Spleen (tissue), 7 donors: ENCODE data around the gene CEACAM21.

ENCODE experiments used
- POLR2A ChIP-seq, 3 donors: fragments of 450-650 bp; IDR thresholded peaks; one replicate each; pipeline ENCODE4 v1.5.1; 2017; ENCODE audit warnings: antibody characterized with exemption in 3 of 3, mild to moderate bottlenecking in 1 of 3
- TF ChIP-seq, protein P1 (sequence below), 11 experiments: fragments of 200-600 bp in 7 of 11; fragments of 450-650 bp in 4 of 11; sonication (generic) in 4 of 11; IDR thresholded peaks in 8 of 11; conservative IDR thresholded peaks in 3 of 11; 1 replicate in 7 of 11; 2 replicates in 4 of 11; pipeline versions ENCODE4 v1.4.0 to v1.8.0; 2016 to 2021; ENCODE audit warnings: antibody characterized with exemption in 11 of 11, inconsistent platforms in 4 of 11, mild to moderate bottlenecking in 1 of 11
- donor health status: DM: no; HTN: no; CAD: no; lungs with moderate emphysema.
- donor health status: DM: no; HTN: no; CAD: no.
- donor health status: DM: no; HTN: no; CAD: no.

DNA sequence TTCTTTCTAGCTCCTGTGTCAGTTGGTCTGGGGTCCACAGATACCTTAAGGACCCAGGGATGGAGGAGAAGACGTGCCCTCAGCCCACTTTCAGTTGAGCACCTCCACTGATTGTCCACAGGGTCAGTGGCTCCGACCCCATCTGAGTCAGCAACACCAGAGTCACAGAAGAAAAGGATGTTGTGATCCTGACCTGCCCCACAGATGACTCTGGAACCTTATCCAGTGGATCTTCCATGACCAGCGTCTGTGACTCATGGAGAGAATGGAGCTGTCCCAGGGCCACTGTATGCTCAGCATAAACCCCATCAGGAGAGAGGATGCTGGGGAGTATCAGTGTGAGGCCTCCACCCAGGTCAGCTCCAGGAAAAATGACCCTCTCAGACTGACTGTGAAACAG, 28.9 kb downstream of the CEACAM21 start:
- TF ChIP-seq, protein P1, sequence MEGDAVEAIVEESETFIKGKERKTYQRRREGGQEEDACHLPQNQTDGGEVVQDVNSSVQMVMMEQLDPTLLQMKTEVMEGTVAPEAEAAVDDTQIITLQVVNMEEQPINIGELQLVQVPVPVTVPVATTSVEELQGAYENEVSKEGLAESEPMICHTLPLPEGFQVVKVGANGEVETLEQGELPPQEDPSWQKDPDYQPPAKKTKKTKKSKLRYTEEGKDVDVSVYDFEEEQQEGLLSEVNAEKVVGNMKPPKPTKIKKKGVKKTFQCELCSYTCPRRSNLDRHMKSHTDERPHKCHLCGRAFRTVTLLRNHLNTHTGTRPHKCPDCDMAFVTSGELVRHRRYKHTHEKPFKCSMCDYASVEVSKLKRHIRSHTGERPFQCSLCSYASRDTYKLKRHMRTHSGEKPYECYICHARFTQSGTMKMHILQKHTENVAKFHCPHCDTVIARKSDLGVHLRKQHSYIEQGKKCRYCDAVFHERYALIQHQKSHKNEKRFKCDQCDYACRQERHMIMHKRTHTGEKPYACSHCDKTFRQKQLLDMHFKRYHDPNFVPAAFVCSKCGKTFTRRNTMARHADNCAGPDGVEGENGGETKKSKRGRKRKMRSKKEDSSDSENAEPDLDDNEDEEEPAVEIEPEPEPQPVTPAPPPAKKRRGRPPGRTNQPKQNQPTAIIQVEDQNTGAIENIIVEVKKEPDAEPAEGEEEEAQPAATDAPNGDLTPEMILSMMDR (IDR thresholded peaks at IDR 0.05 in 8 of 11, conservative IDR thresholded peaks at IDR 0.05 in 3 of 11), result no peak
- no peak for TF ChIP-seq POLR2A (IDR thresholded peaks at IDR 0.05)
